GM19395 (cell line): ENCODE measurements around the gene RHEX.

ENCODE experiments used
- ATAC-seq: cut with Tn5 transposase; IDR thresholded peaks from one replicate; pipeline ENCODE4 v1.9.1; 2021; ENCODE audit warnings: mild to moderate bottlenecking, moderate library complexity; ENCODE audit not compliant: unreplicated experiment

Gene RHEX

GRCh38 chr1:206083750-206084149, 30.8 kb downstream of the RHEX start:
- ATAC-seq = no peak

DNA sequence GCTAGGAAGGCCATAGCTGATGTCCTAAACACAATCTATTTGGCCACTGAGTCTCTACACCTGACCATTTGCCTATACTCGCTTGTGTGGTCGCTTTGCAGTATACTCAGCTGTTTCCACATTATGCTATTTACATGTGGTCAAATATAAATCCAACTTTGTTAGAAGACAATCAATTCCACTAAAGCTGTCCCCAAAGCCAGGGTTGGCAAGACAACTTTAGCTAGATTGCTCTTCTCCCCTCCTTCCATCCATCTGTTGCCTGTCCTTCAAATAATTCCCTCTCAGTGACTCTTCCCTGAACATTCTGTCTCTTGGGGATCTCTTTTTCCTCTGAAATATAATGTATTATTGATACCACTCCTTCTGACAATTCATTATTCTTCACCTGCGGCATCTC, 34.1 kb downstream of the RHEX start:
- ATAC-seq = no peak

DNA sequence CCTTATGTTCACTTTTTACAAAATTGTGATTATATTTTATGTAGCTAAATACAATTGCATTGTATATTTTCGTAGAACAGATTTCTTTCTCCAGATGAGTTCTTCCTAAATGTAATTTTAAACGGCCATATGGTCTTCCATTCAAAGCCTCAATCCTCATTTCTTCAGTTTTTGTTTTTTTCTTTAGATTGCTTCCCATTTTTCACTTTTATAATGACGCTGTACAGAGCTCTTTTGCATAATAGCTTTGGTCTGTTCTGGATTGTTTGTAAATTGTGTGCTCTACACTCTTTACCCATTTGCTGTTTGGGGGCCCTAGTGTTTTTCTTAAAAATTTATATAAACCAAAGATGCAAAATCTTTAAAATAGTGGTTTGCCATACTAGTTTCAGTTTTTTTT, 36.4 kb downstream of the RHEX start:
- no peak for ATAC-seq

GRCh38 chr1:206094024-206094423, 41.1 kb downstream of the RHEX start:
- no peak for ATAC-seq

- no peak for ATAC-seq
These were observed 44.4 kb downstream of the RHEX start for GRCh38 chr1:206097381-206097780.

DNA sequence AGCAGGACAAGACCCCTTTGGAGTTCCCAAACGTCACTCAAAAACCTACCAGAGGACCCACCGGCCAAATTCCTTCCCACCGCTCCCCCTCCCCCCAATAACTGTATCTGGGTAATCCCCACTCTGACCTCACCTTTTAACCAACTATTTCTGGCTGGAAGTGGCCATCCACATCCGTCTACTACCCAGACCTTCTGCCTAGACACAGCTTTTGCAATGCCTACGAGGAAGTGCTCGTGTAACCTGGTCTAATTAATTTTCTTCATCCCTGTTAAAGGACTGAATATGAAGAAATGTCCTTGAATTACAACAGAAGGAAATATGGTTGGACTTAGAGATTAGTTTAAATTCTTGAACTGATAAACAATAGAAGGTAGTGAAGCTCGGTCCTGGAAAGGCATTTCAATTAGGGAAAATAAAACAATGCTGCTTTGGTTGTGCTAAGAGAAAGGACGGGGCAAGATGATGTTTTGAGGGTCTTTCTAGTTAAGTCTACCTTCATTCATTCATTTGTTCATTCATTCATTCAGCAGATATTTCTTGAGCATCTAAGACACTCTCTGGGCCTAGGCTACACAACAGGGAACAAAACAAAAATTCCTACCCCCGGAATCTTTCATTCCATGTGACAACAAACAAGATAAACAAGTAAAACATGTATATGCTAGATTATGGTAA, 45.4 kb downstream of the RHEX start:
- no peak for ATAC-seq

DNA sequence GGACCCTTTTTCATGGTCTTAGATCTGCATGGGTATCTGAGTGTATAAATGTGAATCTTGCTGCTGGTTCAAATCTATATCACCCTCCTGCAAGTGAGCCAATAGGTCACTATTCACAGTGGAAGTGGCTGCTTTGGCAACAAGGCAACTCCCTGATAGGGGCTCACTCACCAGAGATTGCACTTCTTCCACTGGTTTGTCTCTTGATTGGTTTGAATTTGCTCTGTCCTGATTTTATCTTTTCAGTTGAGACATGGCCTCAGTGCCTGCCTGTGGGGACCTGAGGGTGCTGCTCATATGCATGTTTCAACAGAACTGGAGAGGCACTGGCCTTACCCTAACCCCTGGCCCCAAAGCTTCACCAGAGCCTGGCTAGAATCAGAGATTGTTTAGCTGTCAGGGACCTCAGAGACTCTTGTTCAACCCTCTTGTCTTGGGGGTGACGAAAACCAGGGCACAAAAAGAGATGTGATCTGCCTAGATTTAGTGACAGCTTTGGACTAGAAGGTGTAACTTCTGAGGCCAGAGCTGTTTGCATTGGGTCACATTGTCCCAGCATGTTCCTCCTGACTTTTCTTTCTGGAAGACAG, 47.3 kb downstream of the RHEX start:
- ATAC-seq = no peak

GRCh38 chr1:206101351-206102045, 48.5 kb downstream of the RHEX start:
- no peak for ATAC-seq

DNA sequence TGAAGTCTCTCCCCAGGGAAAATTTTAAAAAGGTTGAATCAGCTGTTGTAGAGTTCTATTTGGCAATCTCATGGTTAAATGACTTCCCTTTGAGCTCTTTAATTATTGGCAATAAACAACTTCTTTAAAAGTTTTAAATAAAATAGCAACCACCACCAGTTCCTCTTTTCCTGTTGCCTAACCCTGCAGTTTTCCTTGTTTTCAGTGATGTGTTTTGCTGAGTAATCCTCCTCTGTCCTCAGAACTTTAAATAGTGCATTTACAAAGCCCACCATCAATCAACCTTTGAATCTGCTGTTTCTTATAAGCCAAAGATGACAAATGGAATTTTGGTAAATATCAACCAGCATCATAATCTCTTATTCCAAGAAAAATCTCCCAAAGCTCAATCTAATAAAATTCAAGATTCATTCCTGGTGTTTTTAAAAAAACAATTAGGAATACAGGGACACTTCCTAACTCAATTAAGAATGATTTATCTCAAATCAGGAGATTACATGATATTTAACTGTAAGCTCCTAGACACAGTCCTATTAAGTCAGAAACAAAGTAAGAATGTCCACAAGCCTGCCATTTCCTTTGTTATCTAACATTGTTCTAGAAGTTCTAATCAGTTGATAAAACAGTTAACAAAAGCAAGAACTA, 49.4 kb downstream of the RHEX start:
- ATAC-seq = no peak

DNA sequence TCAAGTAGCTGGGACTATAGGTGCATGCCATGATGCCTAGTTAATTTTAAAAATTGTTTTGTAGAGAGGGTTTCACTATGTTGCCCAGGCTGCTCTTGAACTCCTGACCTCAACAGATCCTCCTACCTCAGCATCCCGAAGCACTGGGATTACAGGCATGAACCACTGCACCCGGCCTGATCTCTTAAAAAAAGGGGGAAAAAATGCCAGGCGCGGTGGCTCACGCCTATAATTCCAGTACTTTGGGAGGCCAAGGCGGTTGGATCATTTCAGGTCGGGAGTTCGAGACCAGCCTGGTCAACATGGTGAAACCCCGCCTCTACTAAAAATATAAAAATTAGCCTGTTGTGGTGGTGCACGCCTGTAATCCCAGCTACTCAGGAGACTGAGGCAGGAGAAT, 51.0 kb downstream of the RHEX start:
- no peak for ATAC-seq

GRCh38 chr1:206105464-206105995, 52.6 kb downstream of the RHEX start:
- no peak for ATAC-seq

- ATAC-seq = peak; percentile 69
These were observed 53.6 kb downstream of the RHEX start for GRCh38 chr1:206106328-206107167.

DNA sequence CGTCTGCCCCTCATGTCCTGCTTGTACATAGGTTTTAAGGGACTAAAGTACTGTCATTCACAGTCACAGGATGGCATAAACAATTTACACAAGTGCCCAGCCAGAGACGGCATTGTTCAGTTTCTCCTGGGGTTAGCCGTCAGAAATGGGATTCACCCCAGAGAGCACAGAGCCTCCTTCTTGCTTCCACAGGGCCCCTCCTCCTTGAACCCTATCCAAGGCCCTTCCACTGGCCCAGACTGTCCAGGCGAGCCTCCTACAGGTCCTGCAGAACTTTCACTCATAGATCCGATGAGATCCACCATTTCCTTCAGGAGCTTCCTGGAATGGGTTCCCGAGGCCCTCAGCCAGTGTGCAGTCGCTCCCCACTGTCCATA, 54.2 kb downstream of the RHEX start:
- ATAC-seq = no peak

GRCh38 chr1:206108635-206109034, 55.7 kb downstream of the RHEX start:
- ATAC-seq = no peak

- no peak for ATAC-seq
These were observed 56.7 kb downstream of the RHEX start for GRCh38 chr1:206109718-206110117.

- no peak for ATAC-seq
These were observed 57.2 kb downstream of the RHEX start for GRCh38 chr1:206110161-206110560.

GRCh38 chr1:206110820-206111219, 57.8 kb downstream of the RHEX start:
- no peak for ATAC-seq

- no peak for ATAC-seq
These were observed 58.4 kb downstream of the RHEX start for GRCh38 chr1:206111271-206111927.

- no peak for ATAC-seq
These were observed 59.8 kb downstream of the RHEX start for GRCh38 chr1:206112600-206113301.
